Inferior parietal cortex (tissue), 1 donor: ENCODE results near the gene USF2.

Experiments used
- DNase-seq: peaks from one replicate; pipeline ENCODE4 v3.0.0-alpha.2; 2016; ENCODE audit errors: extremely low spot score

Gene USF2

DNA sequence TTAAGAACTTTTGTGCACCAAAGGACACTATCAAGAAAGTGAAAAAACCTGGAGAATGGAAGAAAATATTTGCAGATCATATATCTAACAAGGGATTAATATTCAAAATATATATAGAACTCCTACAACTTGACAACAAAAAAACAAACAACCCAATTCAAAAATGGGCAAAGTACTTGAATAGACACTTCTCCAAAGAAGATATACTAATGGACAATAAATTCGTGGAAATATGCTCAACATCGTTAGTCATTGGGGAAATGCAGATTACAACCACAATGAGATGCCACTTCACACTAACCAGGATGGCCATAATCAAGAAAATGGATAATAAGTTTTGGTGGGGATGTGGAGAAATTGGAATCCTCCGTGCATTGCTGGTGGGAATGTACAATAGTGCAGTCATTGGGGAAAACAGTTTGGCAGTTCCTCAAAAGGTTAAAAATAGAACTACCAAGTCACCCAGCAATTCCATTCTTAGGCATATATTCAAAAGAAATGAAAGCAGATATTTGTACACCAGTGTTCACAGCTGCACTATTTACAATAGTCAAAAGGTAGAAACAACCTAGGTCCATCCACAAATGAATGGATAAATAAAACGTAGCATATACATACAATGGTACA, 22.2 kb upstream of the USF2 start:
- DNase-seq, result no peak

DNA sequence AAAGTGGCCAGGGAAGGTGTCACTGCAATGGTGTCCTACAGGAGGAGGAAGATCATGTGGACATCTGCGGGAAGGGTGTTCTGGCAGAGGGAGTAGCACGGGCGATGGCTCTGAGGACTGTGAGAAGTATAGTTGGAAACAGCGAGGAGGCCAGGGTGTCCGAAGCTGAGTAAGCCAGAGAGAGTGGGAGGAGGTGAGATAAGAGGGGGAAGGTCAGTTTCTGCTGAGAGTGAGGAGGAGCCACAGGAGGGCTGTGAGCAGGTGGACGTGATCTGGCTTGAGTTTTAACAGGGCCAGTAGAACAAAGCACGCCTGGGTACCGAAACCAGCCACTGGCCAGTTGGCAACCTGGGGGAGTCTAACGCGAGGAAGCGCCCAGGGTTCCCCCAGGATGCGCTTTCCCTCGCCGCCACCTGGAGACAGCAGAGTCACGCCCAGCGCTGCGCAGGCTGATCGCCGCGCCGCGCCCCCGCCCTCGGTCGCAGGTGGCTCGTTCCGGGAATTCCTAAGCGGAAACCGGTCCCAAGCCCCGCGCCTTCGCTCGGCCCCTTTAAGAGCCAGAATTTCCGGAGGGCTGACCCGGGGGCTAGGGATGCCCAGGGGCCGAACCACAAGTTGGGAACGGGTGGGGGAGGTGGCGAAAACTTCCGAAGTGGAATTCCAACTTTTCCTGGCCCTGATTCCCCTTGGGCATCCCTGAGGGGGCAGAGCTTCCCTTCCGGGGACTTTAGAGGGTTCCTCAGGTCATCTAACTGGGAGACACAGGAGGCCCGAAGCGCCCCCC, 21.0 kb upstream of the USF2 start:
- DNase-seq, result no peak

DNA sequence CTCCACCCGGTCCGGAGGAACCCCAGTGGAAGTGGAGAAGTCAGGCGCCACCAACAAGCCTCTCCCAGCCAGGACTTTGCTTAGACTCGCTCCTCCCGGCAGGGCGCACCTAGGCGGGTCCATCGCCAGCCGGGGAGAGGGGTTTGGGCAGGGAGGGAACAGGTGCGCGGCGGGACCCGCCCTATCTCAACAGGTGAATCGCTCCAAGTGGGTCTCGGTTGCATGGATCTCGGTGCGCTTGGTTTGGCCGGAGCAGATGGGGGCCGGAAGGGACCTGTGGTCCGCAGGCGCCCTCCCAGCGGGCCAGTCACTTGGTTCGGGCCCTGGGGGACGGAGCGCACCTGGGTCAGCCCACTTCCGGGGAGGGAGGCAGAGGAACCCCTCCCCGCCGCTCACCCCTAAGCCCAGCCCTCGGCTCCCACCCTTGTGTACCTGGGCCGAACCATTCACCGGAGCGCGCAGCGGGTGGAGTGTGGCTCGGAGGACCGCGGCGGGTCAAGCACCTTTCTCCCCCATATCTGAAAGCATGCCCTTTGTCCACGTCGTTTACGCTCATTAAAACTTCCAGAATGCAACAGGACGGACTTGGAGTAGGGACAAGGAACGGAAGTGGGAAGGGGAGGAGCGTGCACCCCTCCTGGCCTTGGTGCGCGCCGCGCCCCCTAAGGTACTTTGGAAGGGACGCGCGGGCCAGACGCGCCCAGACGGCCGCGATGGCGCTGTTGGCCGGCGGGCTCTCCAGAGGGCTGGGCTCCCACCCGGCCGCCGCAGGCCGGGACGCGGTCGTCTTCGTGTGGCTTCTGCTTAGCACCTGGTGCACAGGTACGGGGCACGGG, 20.2 kb upstream of the USF2 start, which contains the start of gene LSR:
Gene LSR, plus strand, starts transcription at position 693 of the 836 bp plus-strand sequence. Its CDS starts 21 bp downstream, at position 714.
- DNase-seq, result no peak

DNA sequence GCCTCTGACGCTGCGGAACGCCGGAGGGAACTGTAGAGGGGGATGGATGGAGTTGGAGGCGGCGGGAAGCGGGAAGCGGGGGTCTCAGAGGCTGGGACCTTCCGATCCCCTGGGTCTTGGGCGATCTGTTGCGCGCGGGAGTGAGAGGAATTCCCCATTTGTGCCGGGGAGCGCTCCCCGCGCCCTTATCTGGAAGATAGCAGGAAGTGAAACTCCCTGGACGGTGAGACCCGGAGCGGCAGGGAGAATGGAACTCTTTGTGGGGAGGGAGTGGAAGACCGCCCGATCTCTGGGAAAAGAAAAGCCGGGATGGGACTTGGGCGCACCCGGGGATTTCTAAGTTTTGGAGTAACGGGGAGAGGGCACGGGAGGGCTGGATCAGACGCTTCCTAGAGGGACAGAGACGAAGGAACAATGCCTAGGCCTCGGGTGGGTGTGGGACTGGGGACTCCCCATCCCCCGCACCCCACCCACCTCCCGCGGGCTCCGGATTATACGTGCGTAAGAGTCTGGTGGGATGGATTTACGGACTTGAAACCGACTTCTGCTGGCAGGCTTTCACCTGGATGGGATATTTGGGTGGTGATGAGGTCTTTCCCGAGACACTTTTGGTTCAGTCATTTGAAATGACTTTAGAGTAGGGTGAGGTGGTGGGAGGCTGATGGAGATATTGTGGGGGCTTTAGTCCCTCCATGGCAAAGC, 19.5 kb upstream of the USF2 start:
- no peak for DNase-seq

DNA sequence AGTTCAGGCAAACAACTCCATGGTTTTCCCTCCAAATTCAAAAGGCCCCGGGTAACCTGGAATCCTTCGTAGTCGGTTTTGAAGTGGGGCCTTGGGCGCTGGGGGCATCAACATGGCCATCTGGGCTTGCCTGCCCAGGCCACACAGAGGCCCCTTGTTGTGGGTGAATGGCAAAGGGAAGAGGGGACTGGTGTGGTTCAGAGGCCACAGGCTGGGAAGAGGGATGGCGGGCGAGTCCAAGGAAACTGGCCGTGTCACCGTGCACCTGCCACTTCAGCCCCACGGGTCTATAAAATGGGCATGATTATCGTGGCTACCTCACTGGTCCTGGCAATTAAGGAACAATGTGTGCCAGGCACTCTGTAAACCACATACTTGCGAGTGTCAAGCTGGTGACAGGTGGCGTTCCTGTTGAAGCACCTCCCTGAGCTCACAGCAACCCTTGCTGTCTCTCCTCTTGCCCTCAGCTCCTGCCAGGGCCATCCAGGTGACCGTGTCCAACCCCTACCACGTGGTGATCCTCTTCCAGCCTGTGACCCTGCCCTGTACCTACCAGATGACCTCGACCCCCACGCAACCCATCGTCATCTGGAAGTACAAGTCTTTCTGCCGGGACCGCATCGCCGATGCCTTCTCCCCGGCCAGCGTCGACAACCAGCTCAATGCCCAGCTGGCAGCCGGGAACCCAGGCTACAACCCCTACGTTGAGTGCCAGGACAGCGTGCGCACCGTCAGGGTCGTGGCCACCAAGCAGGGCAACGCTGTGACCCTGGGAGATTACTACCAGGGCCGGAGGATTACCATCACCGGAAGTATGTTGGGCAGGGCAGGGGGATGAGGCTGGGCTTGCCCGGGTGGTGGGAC, 18.7 kb upstream of the USF2 start:
- DNase-seq, result no peak

DNA sequence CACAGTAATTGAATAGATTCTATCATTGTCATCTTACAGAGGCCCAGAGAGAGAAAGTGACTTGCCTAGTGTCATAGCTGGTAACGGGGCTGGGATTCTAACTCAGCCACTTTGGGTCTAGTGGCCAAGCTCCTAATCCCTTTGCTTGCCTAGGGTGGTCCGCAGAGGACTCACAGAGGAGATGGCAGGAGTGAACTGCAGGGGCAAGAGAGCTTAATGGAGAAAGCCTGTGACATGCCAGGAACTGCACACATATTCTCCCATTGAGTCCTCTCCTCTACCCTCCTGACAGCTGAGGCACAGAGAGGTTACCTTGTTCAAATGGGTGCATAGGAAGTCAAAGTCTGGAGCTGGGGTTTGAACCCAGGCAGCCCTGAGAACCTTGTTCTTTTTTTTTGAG, 17.3 kb upstream of the USF2 start:
- DNase-seq, result no peak

DNA sequence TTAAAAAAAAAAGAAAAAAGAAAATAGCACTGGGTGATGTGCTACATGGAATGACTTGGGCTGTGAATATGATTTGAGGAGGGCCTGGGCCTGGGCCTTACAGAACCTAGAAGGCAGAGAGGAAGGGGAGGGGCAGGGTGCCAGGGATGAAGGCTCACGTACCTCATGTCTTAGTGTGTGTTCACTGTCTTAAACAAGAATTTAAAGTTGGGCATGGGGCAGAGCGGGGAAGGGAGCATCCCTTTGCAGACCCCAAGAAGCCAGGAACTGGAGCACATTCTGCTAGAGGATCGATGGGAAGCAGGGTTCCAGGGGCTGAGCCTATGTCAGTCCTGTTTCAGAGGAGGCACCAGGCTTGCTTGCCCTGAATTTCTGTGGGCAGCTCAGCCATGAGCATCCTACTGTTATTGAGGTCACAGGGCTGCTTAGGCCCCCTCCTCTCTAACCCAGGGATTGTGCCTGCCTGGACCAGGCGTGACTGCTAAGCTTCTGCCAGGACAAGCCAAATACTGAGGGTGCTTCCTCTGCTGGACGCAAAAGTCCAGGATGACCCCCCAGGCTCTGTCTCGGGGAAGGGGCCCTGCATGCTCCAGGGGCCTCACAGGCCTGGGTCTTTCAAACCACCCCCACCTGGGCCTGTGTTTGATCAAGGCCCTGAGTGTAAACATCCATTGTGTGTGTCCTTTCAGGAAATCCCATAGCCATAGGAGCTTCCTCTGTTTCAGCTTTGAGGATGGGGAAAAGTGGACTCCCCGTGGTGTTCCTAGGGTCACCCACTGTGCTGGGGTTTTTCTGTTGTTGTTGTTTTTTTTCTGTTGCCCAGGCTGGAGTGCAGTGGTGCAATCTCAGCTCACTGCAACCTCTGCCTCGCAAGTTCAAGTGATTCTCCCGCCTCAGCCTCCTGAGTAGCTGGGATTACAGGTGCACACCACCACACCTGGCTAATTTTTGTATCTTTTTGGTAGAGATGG, 15.2 kb upstream of the USF2 start:
- DNase-seq, result no peak

DNA sequence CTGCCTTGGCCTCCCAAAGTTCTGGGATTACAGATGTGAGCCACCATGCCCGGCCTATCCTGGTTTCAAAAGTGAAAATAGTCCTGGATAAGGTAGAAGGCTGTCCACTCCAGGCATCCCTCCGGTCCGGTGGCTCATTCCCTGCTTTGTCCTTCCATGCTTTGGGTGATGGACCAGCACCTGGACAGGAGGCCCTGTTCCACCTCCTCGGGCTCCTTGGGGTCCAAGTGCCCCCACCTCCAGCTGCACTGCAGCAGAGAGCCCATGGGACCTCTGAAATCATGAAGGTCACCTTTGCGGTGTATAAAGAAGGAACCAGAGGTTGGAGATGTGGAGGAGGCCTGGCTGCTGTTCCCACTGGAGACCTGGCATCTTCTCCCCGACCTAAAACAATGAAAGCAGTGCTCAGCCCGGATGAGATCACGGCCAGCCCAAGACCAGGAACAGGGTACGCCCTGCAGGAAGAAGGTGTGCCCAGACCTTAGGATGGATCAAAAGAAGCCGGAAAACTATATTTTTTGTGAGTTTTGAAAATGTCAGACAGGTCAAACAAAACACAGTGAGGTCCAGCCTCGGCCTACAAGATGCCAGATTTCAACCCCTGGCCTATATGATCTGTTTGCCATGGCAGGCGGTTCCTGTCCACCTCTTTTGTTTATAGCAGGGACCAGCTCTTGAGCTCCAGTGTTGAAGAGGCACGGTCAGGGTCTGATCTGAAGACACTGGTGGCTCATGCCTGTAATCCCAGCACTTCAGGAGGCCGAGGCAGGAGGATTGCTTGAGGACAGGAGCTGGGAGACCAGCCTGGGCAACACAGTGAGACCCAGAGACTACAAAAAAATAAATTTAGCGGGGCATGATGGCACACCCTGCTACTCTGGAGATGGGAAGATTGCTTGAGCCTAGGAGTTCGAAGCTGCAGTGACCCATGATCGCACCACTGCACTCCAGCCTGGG, 14.1 kb upstream of the USF2 start:
- DNase-seq, result no peak

DNA sequence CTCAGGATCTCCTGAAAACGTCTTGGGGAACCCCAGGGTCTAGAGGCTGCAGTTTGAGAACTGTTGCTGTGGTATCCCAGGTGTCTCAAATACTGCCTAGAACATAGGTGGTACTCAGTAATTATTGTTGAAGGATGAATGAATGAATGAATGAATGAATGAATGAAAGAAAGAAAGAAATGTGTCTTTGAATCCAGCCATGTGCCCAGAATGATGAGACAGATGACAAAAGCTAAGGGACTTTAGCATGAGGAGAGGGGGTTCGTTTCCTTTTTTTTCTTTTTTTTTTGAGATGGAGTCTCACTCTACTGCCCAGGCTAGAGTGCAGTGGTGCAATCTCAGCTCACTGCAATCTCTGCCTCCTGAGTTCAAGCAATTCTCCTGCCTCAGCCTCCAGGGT, 12.2 kb upstream of the USF2 start:
- no peak for DNase-seq

DNA sequence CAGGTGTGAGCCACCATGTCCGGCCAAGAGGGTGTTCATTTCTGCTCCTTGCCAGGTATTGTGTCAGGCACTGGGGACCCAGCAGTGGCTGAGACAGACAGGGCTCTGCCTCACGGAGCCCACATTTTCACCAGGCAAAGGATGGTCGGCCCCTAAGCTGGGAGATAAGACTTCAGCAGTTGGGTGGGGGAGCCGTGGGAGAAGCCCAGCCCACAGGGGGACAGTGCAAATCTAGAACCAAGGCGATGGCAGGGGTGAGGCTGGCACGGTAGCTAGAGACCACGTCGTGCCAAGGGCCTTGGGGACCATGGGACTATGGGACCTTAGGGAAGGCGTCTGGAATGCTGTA, 11.7 kb upstream of the USF2 start:
- no peak for DNase-seq

DNA sequence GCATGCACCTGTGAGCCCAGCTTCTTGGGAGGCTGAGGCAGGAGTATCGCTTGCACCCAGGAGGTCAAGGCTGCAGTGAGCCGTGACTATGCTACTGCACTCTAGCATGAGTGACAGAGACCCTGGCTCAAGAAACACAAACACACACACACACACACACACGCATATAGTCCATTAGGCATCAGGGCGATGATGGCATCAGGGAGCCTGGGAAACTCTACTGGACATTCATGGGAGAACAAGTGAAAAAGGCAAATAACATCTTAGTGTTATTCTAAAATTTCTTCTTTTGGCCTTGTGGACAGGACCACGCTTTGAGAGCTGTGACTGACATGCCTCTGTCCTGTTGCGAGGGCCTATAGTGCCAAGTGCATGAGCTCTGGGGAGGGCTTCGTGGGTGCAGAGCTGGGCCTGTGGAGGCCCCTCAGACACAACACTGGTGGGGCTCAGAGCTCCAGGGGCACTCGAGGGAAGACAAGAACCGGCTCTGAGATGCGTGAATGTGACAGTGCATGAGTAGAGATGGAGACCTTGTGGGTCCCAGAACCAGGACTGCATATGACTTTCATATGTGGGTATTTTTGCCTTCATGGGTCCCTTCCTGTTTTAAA, 8.0 kb upstream of the USF2 start:
- no peak for DNase-seq

DNA sequence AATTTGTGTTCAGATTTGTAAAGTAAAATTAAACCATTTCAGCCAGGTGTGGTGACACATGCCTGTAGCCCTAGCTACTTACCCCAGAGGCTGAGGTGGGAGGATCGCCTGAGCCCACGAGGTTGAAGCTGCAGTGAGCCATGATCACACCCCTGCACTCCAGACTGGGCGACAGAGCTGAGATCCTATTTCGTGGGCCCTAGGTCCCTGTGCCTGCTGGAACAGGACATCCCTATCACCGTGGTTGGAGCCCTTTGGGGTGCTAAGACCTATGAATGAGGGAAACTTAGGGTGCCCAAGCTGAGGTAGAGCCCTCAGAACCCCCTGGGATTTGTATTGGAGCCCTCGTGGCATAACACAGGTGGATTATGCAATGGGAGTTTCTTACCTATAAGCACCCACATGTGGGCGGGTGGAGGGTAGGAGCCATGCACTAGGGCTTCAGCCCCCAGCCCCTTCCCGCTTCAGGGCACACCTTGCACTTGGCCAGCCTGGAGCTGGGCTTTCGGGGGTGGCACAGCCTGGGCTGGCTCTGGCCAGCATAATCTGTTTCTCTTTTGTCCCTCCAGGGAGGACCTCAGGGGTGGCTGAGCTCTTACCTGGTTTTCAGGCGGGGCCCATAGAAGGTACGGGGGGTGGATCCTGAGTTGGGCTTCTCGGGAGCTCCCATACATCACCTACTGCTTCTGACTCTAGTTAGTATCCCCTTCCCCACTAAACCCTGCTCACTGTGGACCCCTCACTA, 7.2 kb upstream of the USF2 start:
- no peak for DNase-seq

DNA sequence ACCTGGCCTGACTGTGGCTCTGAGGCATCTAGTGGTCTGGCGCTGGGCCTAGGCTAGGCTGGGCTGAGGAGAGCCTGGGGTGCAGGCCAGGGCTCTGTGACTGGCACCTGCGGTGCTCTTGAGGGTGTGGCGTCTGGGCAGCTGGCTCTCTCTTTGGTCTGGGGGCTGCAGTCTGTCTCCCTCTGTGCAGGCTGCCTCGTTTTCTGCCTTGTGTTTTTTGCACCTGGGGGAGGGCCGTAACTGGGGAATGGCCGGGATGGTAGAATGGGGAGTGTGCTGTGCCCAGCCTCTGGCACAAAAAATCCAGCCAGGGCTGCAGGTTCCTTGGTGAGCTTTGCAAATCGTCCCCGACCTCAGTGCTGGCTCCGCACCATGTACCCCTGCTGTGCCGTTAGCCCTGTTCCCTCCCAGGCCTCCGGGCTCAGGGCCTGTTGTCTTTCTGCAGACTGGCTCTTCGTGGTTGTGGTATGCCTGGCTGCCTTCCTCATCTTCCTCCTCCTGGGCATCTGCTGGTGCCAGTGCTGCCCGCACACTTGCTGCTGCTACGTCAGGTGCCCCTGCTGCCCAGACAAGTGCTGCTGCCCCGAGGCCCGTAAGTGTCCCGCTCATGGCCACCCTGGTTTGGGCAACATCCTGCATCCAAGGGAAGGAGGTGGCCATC, 6.5 kb upstream of the USF2 start:
- no peak for DNase-seq

DNA sequence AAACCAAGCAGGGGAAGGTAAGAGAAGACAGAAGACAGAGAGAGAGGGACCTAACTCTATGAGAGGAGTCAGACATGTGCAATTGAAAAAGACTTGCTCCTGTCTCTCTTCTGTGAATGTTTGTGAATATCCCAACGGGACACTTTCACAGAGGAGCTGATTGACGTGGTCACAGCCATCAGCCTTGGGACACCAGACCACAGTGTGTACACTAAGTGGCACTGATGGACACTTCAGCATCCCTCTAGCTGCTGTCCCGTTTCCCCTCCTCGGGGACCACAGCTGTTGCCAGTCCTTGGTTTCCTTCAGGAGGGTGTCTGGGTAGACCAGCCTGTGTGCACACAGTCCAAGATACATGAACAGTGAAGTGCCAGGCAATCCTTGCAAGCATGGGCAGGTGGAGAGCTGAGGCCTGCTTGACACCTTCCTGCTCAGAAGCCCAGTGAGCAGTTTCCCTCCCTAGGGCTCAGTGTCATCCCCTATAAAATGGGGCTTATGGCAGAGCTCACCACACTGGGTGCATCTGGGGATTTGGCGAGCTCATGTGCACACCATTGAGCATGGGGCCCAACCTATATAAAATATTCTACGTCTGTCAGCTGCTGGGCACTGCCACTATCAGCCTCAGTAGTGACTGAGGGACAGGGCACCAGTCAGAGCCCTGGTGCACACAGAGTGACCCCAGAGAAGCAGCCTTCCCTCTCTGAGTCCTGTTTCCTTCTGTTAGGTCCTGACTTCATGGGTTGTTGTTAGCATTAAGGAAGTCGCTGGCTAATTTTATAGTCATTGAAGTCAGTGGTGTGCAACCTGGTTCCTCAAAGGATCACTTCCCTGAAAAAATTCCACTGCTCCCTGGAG, 4.3 kb upstream of the USF2 start:
- no peak for DNase-seq

DNA sequence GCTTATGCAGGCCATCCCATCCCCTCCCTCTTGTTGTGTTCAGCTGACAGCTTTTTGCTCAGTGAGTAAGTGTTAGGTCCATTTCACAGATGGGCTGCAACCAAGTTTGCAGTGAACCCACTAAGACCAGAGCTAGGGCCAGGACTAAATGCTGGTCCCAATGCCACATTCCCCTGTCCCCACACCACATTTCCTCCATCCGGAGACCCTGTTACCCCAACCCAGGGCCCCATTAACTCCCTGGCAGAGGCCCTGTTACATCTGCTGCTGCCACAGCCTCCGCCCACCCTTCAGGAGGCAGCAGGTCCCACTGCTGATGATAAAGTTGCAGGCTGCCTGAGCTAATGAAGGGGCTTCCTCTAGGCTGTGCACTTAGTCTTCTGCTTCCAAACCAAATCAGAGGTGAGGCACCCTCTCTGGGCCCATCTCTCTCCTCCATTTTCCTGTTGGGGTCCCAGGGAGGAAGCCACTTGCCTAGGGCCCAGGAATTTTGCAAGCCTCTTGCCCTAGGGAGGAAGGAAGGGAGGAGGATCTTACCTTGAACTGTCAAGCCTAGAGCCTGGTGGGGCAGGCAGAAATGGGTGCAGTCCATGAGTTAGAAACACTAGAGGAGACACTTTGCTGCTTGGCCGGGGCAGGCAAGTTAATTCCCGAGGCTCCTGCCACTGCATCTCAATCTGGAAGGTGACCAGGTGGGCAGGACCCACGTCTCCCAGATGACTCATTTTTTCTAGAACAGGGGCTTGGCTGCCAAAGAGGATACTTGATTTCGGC, 3.4 kb upstream of the USF2 start:
- no peak for DNase-seq
